ENCODE results near the gene HIGD2A. TPM values are rescaled to one million over a fixed set of nuclear protein-coding genes. Genes with fewer than 3 reads are reported as not detected.

Gene HIGD2A
- 100 to 1,000 TPM; 105 to 134 (median 116) TPM for total RNA-seq

GRCh38 chr5:176388444-176389134 lies at the start of gene HIGD2A, which contains the start of gene NOP16:
TSS of gene HIGD2A (plus strand) at chr5:176388751. CDS start at chr5:176388820, 69 bp downstream.
TSS of gene NOP16 (minus strand) at chr5:176388598. CDS start at chr5:176388539, 59 bp downstream.
- DNase-seq (ENCODE audit: low spot score): peak; percentile 95
- no peak for TF ChIP-seq CTCF (IDR thresholded peaks at IDR 0.05)
- peak; percentile 98 for ATAC-seq (ENCODE audit: low FRiP score)

- no peak for ATAC-seq (ENCODE audit: low FRiP score)
Observed at GRCh38 chr5:176339304-176339703, 49.2 kb upstream of the HIGD2A start.

GRCh38 chr5:176341325-176342157 lies 47.0 kb upstream of the HIGD2A start:
- TF ChIP-seq CTCF (IDR thresholded peaks at IDR 0.05): no peak
- DNase-seq (ENCODE audit: low spot score): no peak
- no peak for ATAC-seq (ENCODE audit: low FRiP score)

More at GRCh38 chr5:176339304-176339703, 49.2 kb upstream of the HIGD2A start:
- no peak for DNase-seq (ENCODE audit: low spot score)
- TF ChIP-seq CTCF (IDR thresholded peaks at IDR 0.05): no peak

- TF ChIP-seq CTCF (IDR thresholded peaks at IDR 0.05): no peak
- no peak for DNase-seq (ENCODE audit: low spot score)
- ATAC-seq (ENCODE audit: low FRiP score): no peak
Observed at GRCh38 chr5:176342158-176342483, 46.4 kb upstream of the HIGD2A start.

GRCh38 chr5:176342766-176343458 lies 45.6 kb upstream of the HIGD2A start:
- no peak for ATAC-seq (ENCODE audit: low FRiP score)
- no peak for DNase-seq (ENCODE audit: low spot score)
- TF ChIP-seq CTCF (IDR thresholded peaks at IDR 0.05): no peak

GRCh38 chr5:176350416-176350815 lies 38.1 kb upstream of the HIGD2A start:
- no peak for DNase-seq (ENCODE audit: low spot score)
- no peak for TF ChIP-seq CTCF (IDR thresholded peaks at IDR 0.05)
- no peak for ATAC-seq (ENCODE audit: low FRiP score)
